Uterus (tissue), 4 donors: ENCODE data around the gene MARK2. TPM values are rescaled to one million over a fixed set of nuclear protein-coding genes. Genes with fewer than 3 reads are reported as not detected.
A peak's percentile ranks its signal among the peaks of the same experiment; 100 is the strongest.

ENCODE experiments used
- DNase-seq, 2 donors: peaks; one replicate each; pipeline ENCODE4 v3.0.0-alpha.2; 2019 to 2020
- H3K27ac ChIP-seq, 2 donors: fragments of 200-600 bp; sonication (generic); 1 replicate in 1 of 2; 2 replicates in 1 of 2; pipeline ENCODE4 v1.5.1; 2016 to 2018
- H3K27me3 ChIP-seq, 2 donors: fragments of 200-600 bp; sonication (generic); one replicate each; pipeline ENCODE4 v1.5.1; 2018 to 2019; ENCODE audit warnings: control low read depth in 1 of 2
- H3K36me3 ChIP-seq, 2 donors: fragments of 200-600 bp; sonication (generic); one replicate each; pipeline ENCODE4 v1.5.1; 2019; ENCODE audit warnings: control low read depth in 1 of 2
- H3K4me1 ChIP-seq, 2 donors: fragments of 200-600 bp; sonication (generic); one replicate each; pipeline ENCODE4 v1.5.1; 2018 to 2019; ENCODE audit warnings: control low read depth in 1 of 2
- H3K4me3 ChIP-seq, 2 donors: fragments of 200-600 bp; sonication (generic); 1 replicate in 1 of 2; 2 replicates in 1 of 2; pipeline ENCODE4 v1.5.1; 2018 to 2019; ENCODE audit warnings: mild to moderate bottlenecking in 1 of 2
- H3K9me3 ChIP-seq, 2 donors: fragments of 200-600 bp; sonication (generic); one replicate each; pipeline ENCODE4 v1.5.1; 2019; ENCODE audit warnings: control low read depth in 1 of 2
- CTCF ChIP-seq, 4 experiments: fragments of 200-600 bp in 2 of 4; fragments of 450-650 bp in 2 of 4; sonication (generic) in 2 of 4; IDR thresholded peaks; one replicate each; pipeline ENCODE4 v1.5.1; 2016 to 2019; ENCODE audit warnings: antibody characterized with exemption in 4 of 4, mild to moderate bottlenecking in 2 of 4, moderate library complexity in 1 of 4
- POLR2A ChIP-seq, 2 donors: fragments of 450-650 bp; IDR thresholded peaks; one replicate each; pipeline ENCODE4 v1.6.1; 2016; ENCODE audit warnings: antibody characterized with exemption in 2 of 2, mild to moderate bottlenecking in 1 of 2, moderate library complexity in 1 of 2
- intact Hi-C: fragments of 100-400 bp; cut with DNase I; formaldehyde crosslinking; loops from one replicate; pipeline ENCODE4 v1.15.1; 2023; ENCODE audit warnings: low total_unique reads
- total RNA-seq, 4 donors: library from RNA; depleted of rRNA in 3 of 4; stranded (reverse); fragments of >200 nt in 3 of 4; gene quantifications; one replicate each; pipeline versions ENCODE4 v1.1.0 to v1.2.4, GENCODE V29; 2014 to 2023
- donor health status: DM: yes; HTN: yes; CAD: no.

The MARK2 gene
- total RNA-seq, result 10 to 100 TPM in 3 of 4 donors, 1 to 10 TPM in 1; 6.9 to 36.5 (median 17.7) TPM

DNA sequence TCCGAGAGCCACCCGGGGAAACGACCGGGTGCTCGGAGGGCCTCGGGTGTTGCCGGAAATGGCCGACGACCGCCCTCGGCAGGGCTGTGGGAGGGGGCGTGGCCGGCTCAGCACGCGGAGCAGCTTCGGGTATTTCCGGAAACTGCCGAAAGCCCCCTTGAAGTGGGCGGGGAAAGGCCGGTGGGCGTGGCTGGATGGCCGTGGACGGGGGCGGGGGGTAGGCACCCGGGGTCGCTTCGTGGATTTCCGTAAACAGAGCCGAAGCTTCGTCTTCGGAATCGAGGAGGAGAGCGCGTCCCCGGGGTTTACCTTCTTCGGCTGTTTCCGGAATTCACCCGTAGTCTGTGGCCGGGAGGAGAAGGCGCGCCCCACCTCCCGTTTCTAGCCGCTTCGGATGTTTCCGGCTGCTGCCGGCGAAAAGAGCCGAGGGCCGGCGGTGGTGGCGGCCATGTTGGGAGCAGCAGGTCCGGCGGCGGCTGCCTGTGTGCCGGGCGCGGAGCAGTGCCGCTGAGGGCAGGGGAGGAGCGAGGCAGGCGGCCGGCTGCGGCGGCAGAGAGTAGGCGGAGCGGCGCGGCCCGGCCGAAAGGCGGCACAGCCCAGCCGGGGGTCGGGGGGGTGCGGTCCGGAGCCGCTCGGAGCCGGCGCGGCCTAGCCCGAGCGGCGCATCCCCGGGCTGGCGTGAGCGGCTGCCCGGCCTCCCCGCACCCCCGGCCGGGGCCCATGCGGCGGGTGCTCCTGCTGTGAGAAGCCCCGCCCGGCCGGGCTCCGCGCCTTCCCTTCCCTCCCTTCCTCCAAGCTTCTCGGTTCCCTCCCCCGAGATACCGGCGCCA lies at the start of gene MARK2:
TSS of gene MARK2 (plus strand) at position 433 of the 830 bp plus-strand sequence. CDS start at position 830, 397 bp downstream.
- DNase-seq, result peak; percentile 98 to 99
- intact Hi-C loops, result loop anchor here (2.0 to 10.0 kb wide), 2 partner anchors 108 to 306 kb away; no protein-coding TSS in a partner anchor
- Histone ChIP-seq H3K4me1 (peaks cover 0 to 8% of the 10 kb centered on the region in 2 donors), H3K27me3 (no peaks in the 10 kb centered on the region), H3K36me3 (no peaks in the 10 kb centered on the region), H3K27ac (peak within 1 kb of the TSS; percentile 90 to 94), H3K9me3 (no peaks in the 10 kb centered on the region), H3K4me3 (peak within 1 kb of the TSS; percentile 79 to 97)
- TF ChIP-seq POLR2A (IDR thresholded peaks at IDR 0.05) (peak; percentile 65 to 82), CTCF (IDR thresholded peaks at IDR 0.05) (peak in 2 of 4 experiments; percentile 19 to 39)

DNA sequence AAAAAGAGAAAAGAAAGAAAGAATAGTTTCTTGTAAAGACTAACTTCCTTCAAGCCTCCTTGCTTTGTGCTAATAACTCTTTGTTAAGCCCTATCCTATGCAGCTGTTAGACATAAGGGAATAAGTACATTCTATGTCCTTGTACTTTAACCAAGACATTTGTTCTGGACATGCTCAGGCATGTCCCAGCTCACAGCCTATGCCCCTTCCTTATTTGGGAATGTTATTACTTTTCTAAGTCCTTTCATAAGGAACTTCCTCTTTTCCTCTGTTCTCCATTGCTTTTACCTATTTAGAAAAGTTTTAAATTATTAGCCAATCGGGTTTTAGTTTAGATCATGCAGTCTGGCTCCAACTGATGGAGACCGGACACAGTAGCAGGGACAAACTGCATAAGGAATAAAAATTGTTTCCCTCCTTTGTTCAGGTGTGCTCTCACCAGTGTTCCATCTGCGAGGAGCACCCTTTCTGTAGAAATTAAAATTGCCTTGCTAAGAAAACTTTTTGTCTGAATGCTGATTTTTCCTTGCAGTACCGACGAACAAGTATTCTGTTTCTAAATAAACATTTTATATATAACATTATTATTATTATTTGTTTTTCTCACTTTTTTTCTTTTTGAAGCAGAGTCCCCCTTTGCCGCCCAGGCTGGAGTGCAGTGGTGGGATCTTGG lies 47.3 kb upstream of the MARK2 start:
- intact Hi-C loops, result no loop called here
- H3K27ac ChIP-seq, result no peak overlapping the region
- no peak for TF ChIP-seq POLR2A (IDR thresholded peaks at IDR 0.05)
- no peak for TF ChIP-seq CTCF (IDR thresholded peaks at IDR 0.05)
- no peak overlapping the region for H3K4me3 ChIP-seq
- H3K36me3 ChIP-seq, result no peaks in the 10 kb centered on the region
- no peaks in the 10 kb centered on the region for H3K4me1 ChIP-seq
- no peaks in the 10 kb centered on the region for H3K9me3 ChIP-seq
- H3K27me3 ChIP-seq, result no peaks in the 10 kb centered on the region
- no peak for DNase-seq

GRCh38 chr11:63793161-63793560 lies 45.7 kb upstream of the MARK2 start:
- intact Hi-C loops, result no loop called here
- Histone ChIP-seq H3K27ac (no peak overlapping the region), H3K4me3 (no peak overlapping the region), H3K9me3 (no peaks in the 10 kb centered on the region), H3K36me3 (no peaks in the 10 kb centered on the region), H3K4me1 (no peaks in the 10 kb centered on the region), H3K27me3 (no peaks in the 10 kb centered on the region)
- no peak for DNase-seq
- no peak for TF ChIP-seq POLR2A (IDR thresholded peaks at IDR 0.05)
- no peak for TF ChIP-seq CTCF (IDR thresholded peaks at IDR 0.05)

DNA sequence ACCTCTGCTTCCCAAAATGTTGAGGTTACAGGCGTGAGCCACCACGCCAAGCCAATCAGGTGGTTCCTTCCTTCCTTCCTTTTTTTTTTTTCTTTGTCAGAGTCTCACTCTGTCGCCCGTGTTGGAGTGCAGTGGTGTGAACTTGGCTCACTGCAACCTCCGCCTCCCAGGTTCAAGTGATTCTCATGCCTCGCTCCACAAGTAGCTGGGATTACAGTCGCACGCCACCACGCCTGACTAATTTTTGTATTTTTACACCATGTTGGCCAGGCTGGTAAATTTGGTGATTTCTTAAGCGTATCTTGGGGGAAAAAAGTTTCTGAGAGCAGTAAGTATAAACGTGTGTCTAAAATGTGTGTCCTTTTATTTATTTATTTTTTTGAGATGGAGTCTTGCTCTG lies 43.8 kb upstream of the MARK2 start:
- TF ChIP-seq CTCF (IDR thresholded peaks at IDR 0.05), result no peak
- TF ChIP-seq POLR2A (IDR thresholded peaks at IDR 0.05), result no peak
- Histone ChIP-seq H3K27me3 (no peaks in the 10 kb centered on the region), H3K9me3 (no peaks in the 10 kb centered on the region), H3K36me3 (no peaks in the 10 kb centered on the region), H3K4me3 (no peak overlapping the region), H3K27ac (no peak overlapping the region), H3K4me1 (no peaks in the 10 kb centered on the region)
- intact Hi-C loops, result no loop called here
- DNase-seq, result no peak

- no peak overlapping the region for H3K4me3 ChIP-seq
- no peaks in the 10 kb centered on the region for H3K27me3 ChIP-seq
- no peaks in the 10 kb centered on the region for H3K4me1 ChIP-seq
- intact Hi-C loops, result no loop called here
- no peak for DNase-seq
- no peak for TF ChIP-seq POLR2A (IDR thresholded peaks at IDR 0.05)
- TF ChIP-seq CTCF (IDR thresholded peaks at IDR 0.05), result no peak
- H3K9me3 ChIP-seq, result no peaks in the 10 kb centered on the region
- no peak overlapping the region for H3K27ac ChIP-seq
- H3K36me3 ChIP-seq, result no peaks in the 10 kb centered on the region
Observed at GRCh38 chr11:63800921-63801320, 38.0 kb upstream of the MARK2 start.
